Body of pancreas (tissue), 4 donors: ENCODE data around the gene B3GAT1. TPM values are rescaled to one million over a fixed set of nuclear protein-coding genes. Genes with fewer than 3 reads are reported as not detected.

ENCODE experiments used
- ATAC-seq: fragments of 150-250 bp; one replicate; pipeline ENCODE4 v1.9.1; 2016
- DNase-seq, 4 donors: peaks; one replicate each; pipeline ENCODE4 v3.0.0-alpha.2; 2019
- H3K27ac ChIP-seq, 4 donors: fragments of 200-600 bp; sonication (generic); 1 replicate in 3 of 4; 2 replicates in 1 of 4; pipeline versions ENCODE4 v1.5.1 to v1.6.1; 2016 to 2019; ENCODE audit warnings: mild to moderate bottlenecking in 1 of 4, mixed read lengths in 1 of 4, moderate library complexity in 1 of 4
- H3K27me3 ChIP-seq, 2 donors: fragments of 200-600 bp; sonication (generic); one replicate each; pipeline ENCODE4 v1.6.0; 2016; ENCODE audit warnings: mild to moderate bottlenecking in 1 of 2
- H3K36me3 ChIP-seq, 2 donors: fragments of 200-600 bp; sonication (generic); replicated peaks in 1 of 2; 2 replicates each; pipeline ENCODE4 v1.5.1; 2016; ENCODE audit warnings: low read depth in 2 of 2; ENCODE audit not compliant: insufficient read depth in 1 of 2
- H3K4me1 ChIP-seq: fragments of 200-600 bp; sonication (generic); one replicate; pipeline ENCODE4 v1.6.0; 2016
- H3K4me3 ChIP-seq, 2 donors: fragments of 200-600 bp; sonication (generic); 1 replicate in 1 of 2; 2 replicates in 1 of 2; pipeline ENCODE4 v1.5.1; 2016 to 2019
- H3K9me3 ChIP-seq, 3 donors: fragments of 200-600 bp; sonication (generic); 1 replicate in 2 of 3; 2 replicates in 1 of 3; pipeline ENCODE4 v1.5.1; 2016
- CTCF ChIP-seq, 7 experiments: fragments of 450-650 bp in 4 of 7; fragments of 200-600 bp in 3 of 7; sonication (generic) in 3 of 7; IDR thresholded peaks; one replicate each; pipeline ENCODE4 v1.5.1; 2016 to 2019; ENCODE audit warnings: antibody characterized with exemption in 7 of 7
- POLR2A ChIP-seq, 3 donors: fragments of 450-650 bp; IDR thresholded peaks; one replicate each; pipeline ENCODE4 v1.6.1; 2016; ENCODE audit warnings: antibody characterized with exemption in 3 of 3, mild to moderate bottlenecking in 2 of 3
- WGBS, 2 donors: methylation state at CpG; one replicate each; pipeline ENCODE4 v1.1.5; 2017; 5-methylcytosine and 5-hydroxymethylcytosine counted together
- intact Hi-C: fragments of 100-400 bp; cut with DNase I; formaldehyde crosslinking; loops from one replicate; pipeline ENCODE4 v1.15.1; 2023
- total RNA-seq, 2 donors: library from RNA; depleted of rRNA; stranded (reverse); fragments of >200 nt; gene quantifications; one replicate each; pipeline ENCODE4 v1.1.0, GENCODE V29; 2016

B3GAT1 gene
- total RNA-seq, 2 donors from 2014 or later: under 0.01 TPM; not detected in 1

GRCh38 chr11:134362192-134362901, 49.7 kb downstream of the B3GAT1 start:
- Histone ChIP-seq H3K4me1 (peaks cover 5% of the 10 kb centered on the region), H3K4me3 (no peak overlapping the region), H3K9me3 (no peaks in the 10 kb centered on the region), H3K36me3 (no peaks in the 10 kb centered on the region), H3K27me3 (no peaks in the 10 kb centered on the region), H3K27ac (no peak overlapping the region)
- 84 to 94% methylated on average over 24 to 32 of the region's 32 CpGs for WGBS, 2 donors
- TF ChIP-seq POLR2A (IDR thresholded peaks at IDR 0.05) (no peak), CTCF (IDR thresholded peaks at IDR 0.05) (no peak)
- ATAC-seq: no peak
- DNase-seq: peak in 1 of 4 donors; percentile 5
- intact Hi-C loops: no loop called here

- intact Hi-C loops: no loop called here
- Histone ChIP-seq H3K9me3 (no peaks in the 10 kb centered on the region), H3K36me3 (no peaks in the 10 kb centered on the region), H3K4me1 (peaks cover 5% of the 10 kb centered on the region), H3K27me3 (no peaks in the 10 kb centered on the region), H3K4me3 (no peak overlapping the region), H3K27ac (no peak overlapping the region)
- no peak for ATAC-seq
- 83 to 84% methylated on average over 26 of the region's 26 CpGs for WGBS, 2 donors
- peak in 1 of 4 donors; percentile 7 for DNase-seq
- TF ChIP-seq POLR2A (IDR thresholded peaks at IDR 0.05) (no peak), CTCF (IDR thresholded peaks at IDR 0.05) (no peak)
Measured at GRCh38 chr11:134361661-134362060, 50.4 kb downstream of the B3GAT1 start.

- no peaks in the 10 kb centered on the region for H3K9me3 ChIP-seq
- ATAC-seq (peak; percentile 89), DNase-seq (peak; percentile 75 to 86 (median 81))
Measured at GRCh38 chr11:134360050-134360835, 51.8 kb downstream of the B3GAT1 start.

GRCh38 chr11:134359646-134360045, 52.4 kb downstream of the B3GAT1 start:
- intact Hi-C loops: no loop called here
- no peak overlapping the region for H3K4me3 ChIP-seq
- no peaks in the 10 kb centered on the region for H3K36me3 ChIP-seq
- WGBS, 2 donors: 80 to 82% methylated on average over 10 of the region's 10 CpGs
- TF ChIP-seq CTCF (IDR thresholded peaks at IDR 0.05): no peak
- TF ChIP-seq POLR2A (IDR thresholded peaks at IDR 0.05): no peak
- peaks cover 5% of the 10 kb centered on the region for H3K4me1 ChIP-seq
- ATAC-seq (no peak), DNase-seq (no peak)
- no peak overlapping the region for H3K27ac ChIP-seq
- no peaks in the 10 kb centered on the region for H3K9me3 ChIP-seq
- no peaks in the 10 kb centered on the region for H3K27me3 ChIP-seq

More at GRCh38 chr11:134360050-134360835, 51.8 kb downstream of the B3GAT1 start:
- Histone ChIP-seq H3K4me1 (peaks cover 5% of the 10 kb centered on the region), H3K27me3 (no peaks in the 10 kb centered on the region), H3K36me3 (no peaks in the 10 kb centered on the region), H3K27ac (no peak overlapping the region), H3K4me3 (no peak overlapping the region)
- TF ChIP-seq POLR2A (IDR thresholded peaks at IDR 0.05): no peak
- TF ChIP-seq CTCF (IDR thresholded peaks at IDR 0.05): peak; percentile 67 to 88 (median 76)
- 24 to 33% methylated on average over 28 to 30 of the region's 30 CpGs for WGBS, 2 donors
- intact Hi-C loops: no loop called here
